Activated T-cell treated with anti-CD3 and anti-CD28 coated beads for 1 hour (primary cell): ENCODE results near the gene RNF169.
A peak's percentile ranks its signal among the peaks of the same experiment; 100 is the strongest.

ENCODE experiments used
- DNase-seq: peaks from one replicate; pipeline ENCODE4 v3.0.0-alpha.2; 2020; ENCODE audit warnings: low read depth

The RNF169 gene

GRCh38 chr11:74748211-74749126, at the start of gene RNF169:
RNF169 (plus strand) TSS chr11:74748849; CDS start chr11:74748881, 32 bp downstream.
- DNase-seq = peak; percentile 81

- no peak for DNase-seq
Measured at GRCh38 chr11:74699615-74700396, 48.8 kb upstream of the RNF169 start.

- no peak for DNase-seq
Measured at GRCh38 chr11:74701351-74701750, 47.3 kb upstream of the RNF169 start.

GRCh38 chr11:74702383-74703007, 46.2 kb upstream of the RNF169 start:
- DNase-seq = peak; percentile 37

GRCh38 chr11:74703211-74703610, 45.4 kb upstream of the RNF169 start:
- no peak for DNase-seq

GRCh38 chr11:74707182-74707581, 41.5 kb upstream of the RNF169 start:
- no peak for DNase-seq

GRCh38 chr11:74707602-74708510, 40.8 kb upstream of the RNF169 start:
- DNase-seq = no peak

- no peak for DNase-seq
Measured at GRCh38 chr11:74709175-74709574, 39.5 kb upstream of the RNF169 start.

- DNase-seq = no peak
Measured at GRCh38 chr11:74710281-74710938, 38.2 kb upstream of the RNF169 start.

GRCh38 chr11:74713686-74714085, 35.0 kb upstream of the RNF169 start:
- no peak for DNase-seq

- no peak for DNase-seq
Measured at GRCh38 chr11:74714904-74715303, 33.7 kb upstream of the RNF169 start.

- no peak for DNase-seq
Measured at GRCh38 chr11:74717221-74717969, 31.3 kb upstream of the RNF169 start.

- no peak for DNase-seq
Measured at GRCh38 chr11:74719011-74719410, 29.6 kb upstream of the RNF169 start.

- no peak for DNase-seq
Measured at GRCh38 chr11:74720596-74721478, 27.8 kb upstream of the RNF169 start.

GRCh38 chr11:74721479-74721835, 27.2 kb upstream of the RNF169 start:
- DNase-seq = no peak

GRCh38 chr11:74723511-74723910, 25.1 kb upstream of the RNF169 start:
- no peak for DNase-seq

GRCh38 chr11:74725701-74726100, 22.9 kb upstream of the RNF169 start:
- no peak for DNase-seq

GRCh38 chr11:74726547-74727182, 22.0 kb upstream of the RNF169 start:
- peak; percentile 36 for DNase-seq

- no peak for DNase-seq
Measured at GRCh38 chr11:74729397-74729796, 19.3 kb upstream of the RNF169 start.
